ENCODE data around the gene RHEB. TPM values are rescaled to one million over a fixed set of nuclear protein-coding genes. Genes with fewer than 3 reads are reported as not detected.

The RHEB gene
- polyA plus RNA-seq, 1 of the 3 experiments (the other 2 are of a cell fraction) = 87.3 TPM

- no peak overlapping the region for H2AFZ ChIP-seq (ENCODE audit: low read depth)
- no peaks in the 10 kb centered on the region for H3K9me2 ChIP-seq
- DNase-seq = peak; percentile 72
- peaks cover 8 to 11% of the 10 kb centered on the region in 2 experiments; a peak in 1 of 4 replicates for H3K4me1 ChIP-seq (ENCODE audit: control insufficient read depth in 1 of 2, insufficient read depth in 2 of 2, low read depth in 1 of 2, low read length in 1 of 2)
- 54% methylated on average over 13 of the region's 13 CpGs for WGBS (ENCODE audit: low lambda C conversion rate)
- H4K20me1 ChIP-seq (ENCODE audit: insufficient read depth) = no peaks in the 10 kb centered on the region
- TF ChIP-seq PBX3 (IDR thresholded peaks at IDR 0.05) (peak; percentile 49), TCF12 (IDR thresholded peaks at IDR 0.05) (peak; percentile 37; the same call in 1 of the 2 replicates), FOXM1 (IDR thresholded peaks at IDR 0.05; ENCODE audit: low read depth) (no peak), NFIC (IDR thresholded peaks at IDR 0.05; ENCODE audit: borderline replicate concordance) (no peak)
- no peak overlapping the region for H3K9ac ChIP-seq
- CTCF ChIA-PET = interaction anchor here (1.0 kb wide), 2 partner anchors 19 to 20 kb away, joined by 3 to 4 read pairs; partner anchors contain the start of gene WDR86
- no peak overlapping the region; a peak in 1 of 4 replicates for H3K27ac ChIP-seq (ENCODE audit: low read depth in 2 of 2, low read length in 1 of 2)
- no peaks in the 10 kb centered on the region for H3K36me3 ChIP-seq (replicated peaks in 1 of 2; ENCODE audit: control insufficient read depth in 1 of 2, insufficient read depth in 2 of 2, low read length in 1 of 2)
- no peaks in the 10 kb centered on the region for H3K27me3 ChIP-seq (ENCODE audit: insufficient read depth)
- no peak overlapping the region for H3K4me2 ChIP-seq
- no peaks in the 10 kb centered on the region for H3K9me3 ChIP-seq
- no peaks in the 10 kb centered on the region for H3K79me2 ChIP-seq (ENCODE audit: insufficient read depth)
- no peaks in the 10 kb centered on the region for H3F3A ChIP-seq (replicated peaks; ENCODE audit: insufficient read depth)
- H3K4me3 ChIP-seq (ENCODE audit: low read depth in 2 of 2, low read length in 1 of 2) = no peak overlapping the region
- POLR2A ChIA-PET = no interaction called here
Observed at GRCh38 chr7:151428378-151429236, 91.1 kb downstream of the RHEB start.

GRCh38 chr7:151427705-151428377, 91.9 kb downstream of the RHEB start:
- no peak overlapping the region for H2AFZ ChIP-seq (ENCODE audit: low read depth)
- CTCF ChIA-PET = interaction anchor here (1.0 kb wide), 2 partner anchors 18 to 20 kb away, joined by 3 to 4 read pairs; partner anchors contain the start of gene WDR86

More at GRCh38 chr7:151427705-151428377, 91.9 kb downstream of the RHEB start:
- POLR2A ChIA-PET = no interaction called here
- Histone ChIP-seq H3K36me3 (replicated peaks in 1 of 2; ENCODE audit: control insufficient read depth in 1 of 2, insufficient read depth in 2 of 2, low read length in 1 of 2) (no peaks in the 10 kb centered on the region), H3K79me2 (ENCODE audit: insufficient read depth) (no peaks in the 10 kb centered on the region), H3F3A (replicated peaks; ENCODE audit: insufficient read depth) (no peaks in the 10 kb centered on the region), H3K27ac (ENCODE audit: low read depth in 2 of 2, low read length in 1 of 2) (no peak overlapping the region), H3K27me3 (ENCODE audit: insufficient read depth) (no peaks in the 10 kb centered on the region), H3K4me2 (no peak overlapping the region), H3K9me2 (no peaks in the 10 kb centered on the region), H4K20me1 (ENCODE audit: insufficient read depth) (no peaks in the 10 kb centered on the region), H3K9me3 (no peaks in the 10 kb centered on the region), H3K4me3 (ENCODE audit: low read depth in 2 of 2, low read length in 1 of 2) (no peak overlapping the region), H3K4me1 (ENCODE audit: control insufficient read depth in 1 of 2, insufficient read depth in 2 of 2, low read depth in 1 of 2, low read length in 1 of 2) (peaks cover 8 to 11% of the 10 kb centered on the region in 2 experiments; a peak in 1 of 4 replicates), H3K9ac (no peak overlapping the region)
- no peak for DNase-seq
- no peak for TF ChIP-seq NFIC (IDR thresholded peaks at IDR 0.05; ENCODE audit: borderline replicate concordance)
- TF ChIP-seq GABPA (IDR thresholded peaks at IDR 0.05; ENCODE audit: low read depth) = no peak
- no peak for TF ChIP-seq FOXJ3 (CRISPR knock-in tag; IDR thresholded peaks at IDR 0.05)
- TF ChIP-seq EP300 (IDR thresholded peaks at IDR 0.05; ENCODE audit: borderline replicate concordance in 1 of 2, low read depth in 1 of 2, low read length in 1 of 2) = no peak
- no peak for TF ChIP-seq TAF1 (IDR thresholded peaks at IDR 0.05; ENCODE audit: borderline replicate concordance, low read depth, low read length)
- no peak for TF ChIP-seq FOXM1 (IDR thresholded peaks at IDR 0.05; ENCODE audit: low read depth)
- no peak for TF ChIP-seq CHD2 (IDR thresholded peaks at IDR 0.05; ENCODE audit: low read length, partially characterized antibody)
- TF ChIP-seq ELF1 (IDR thresholded peaks at IDR 0.05) = no peak
- TF ChIP-seq MXI1 (IDR thresholded peaks at IDR 0.05; ENCODE audit: low read depth, low read length) = no peak
- 73% methylated on average over 10 of the region's 10 CpGs for WGBS (ENCODE audit: low lambda C conversion rate)
